ENCODE results near the gene SEPTIN3.
"Not testable (repeated sequence)": the region's sequence is repeated elsewhere in the genome, so short reads cannot be mapped to it uniquely, and the experiment has no call there.

Gene SEPTIN3

DNA sequence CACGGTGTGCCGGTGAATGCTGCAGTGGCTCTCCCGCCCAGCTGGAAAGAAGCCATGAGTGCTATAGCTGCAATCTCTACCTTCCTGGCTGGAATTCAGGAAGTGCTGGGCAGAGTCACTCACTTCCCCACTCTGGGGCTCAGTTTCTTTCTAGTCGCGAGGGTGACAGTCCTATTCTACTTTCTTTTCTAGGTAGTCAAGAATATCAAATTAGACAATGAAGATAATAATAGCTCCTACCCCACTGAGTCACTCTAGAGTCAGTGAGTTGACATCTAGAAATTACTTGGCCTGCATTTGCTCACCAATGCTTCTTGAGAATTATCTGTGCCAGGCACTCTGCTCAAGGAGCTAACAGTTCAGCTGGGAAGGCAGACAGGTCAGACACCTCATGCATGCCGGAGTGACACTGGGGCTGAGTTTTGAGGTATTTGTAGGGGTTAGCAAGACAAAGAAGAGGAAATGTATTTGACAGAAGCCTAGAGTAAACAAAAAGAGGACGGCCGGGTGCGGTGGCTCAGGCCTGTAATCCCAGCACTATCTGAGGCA is 25.5 kb upstream of the SEPTIN3 start:
- no peak for DNase-seq

GRCh38 chr22:41946629-41947423 is 22.4 kb upstream of the SEPTIN3 start, which contains the start of gene CENPM:
Gene CENPM, minus strand, starts transcription at chr22:41947152. Its CDS starts 76 bp downstream, at chr22:41947076.
- peak; percentile 99 for DNase-seq

DNA sequence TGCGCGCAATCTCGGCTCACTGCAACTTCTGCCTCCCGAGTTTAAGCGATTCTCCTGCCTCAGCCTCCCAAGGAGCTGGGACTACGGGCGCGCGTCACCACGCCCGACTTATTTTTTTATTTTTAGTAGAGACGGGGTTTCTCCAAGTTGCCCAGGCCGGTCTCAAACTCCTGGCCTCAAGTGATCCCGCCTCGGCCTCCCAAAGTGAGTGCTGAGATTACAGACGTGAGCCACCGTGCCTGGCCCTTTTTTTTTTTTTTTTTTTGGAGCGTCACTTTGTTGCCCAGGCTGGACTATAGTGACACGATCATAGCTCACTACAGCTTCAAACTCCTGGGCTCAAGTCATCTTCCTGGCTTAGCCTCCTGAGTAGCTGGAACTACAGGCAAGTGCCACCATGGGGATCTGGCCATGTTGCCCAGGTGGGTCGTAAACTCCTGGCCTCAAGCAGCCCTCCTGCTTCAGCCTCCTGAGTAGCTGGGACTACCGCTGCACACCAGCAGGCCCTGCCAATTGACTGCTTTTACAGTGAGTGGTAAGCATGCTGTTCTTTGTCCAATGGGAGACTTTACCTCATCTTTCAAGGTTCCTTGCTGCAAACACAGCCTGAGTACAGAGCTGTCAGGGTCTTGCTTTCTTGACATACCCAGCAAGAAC is 21.7 kb upstream of the SEPTIN3 start:
- no peak for DNase-seq

GRCh38 chr22:41948142-41948541 is 21.1 kb upstream of the SEPTIN3 start:
- no peak for DNase-seq

DNA sequence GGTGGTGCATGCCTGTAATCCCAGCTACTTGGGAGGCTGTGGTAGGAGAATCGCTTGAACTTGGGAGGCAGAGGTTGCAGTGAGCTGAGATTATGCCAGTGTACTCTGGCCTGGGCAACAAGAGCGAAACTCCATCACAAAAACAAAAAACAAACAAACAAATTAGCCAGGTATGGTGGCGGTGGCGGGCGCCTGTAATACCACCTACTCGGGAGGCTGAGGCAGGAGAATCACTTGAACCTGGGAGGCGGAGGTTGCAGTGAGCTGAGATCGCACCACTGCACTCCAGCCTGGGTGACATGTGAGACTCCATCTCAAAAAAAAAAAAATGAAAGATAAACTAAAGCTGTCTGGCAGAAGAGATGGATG is 20.3 kb upstream of the SEPTIN3 start:
- DNase-seq = not testable (repeated sequence)

GRCh38 chr22:41949297-41949965 is 19.8 kb upstream of the SEPTIN3 start:
- no peak for DNase-seq

DNA sequence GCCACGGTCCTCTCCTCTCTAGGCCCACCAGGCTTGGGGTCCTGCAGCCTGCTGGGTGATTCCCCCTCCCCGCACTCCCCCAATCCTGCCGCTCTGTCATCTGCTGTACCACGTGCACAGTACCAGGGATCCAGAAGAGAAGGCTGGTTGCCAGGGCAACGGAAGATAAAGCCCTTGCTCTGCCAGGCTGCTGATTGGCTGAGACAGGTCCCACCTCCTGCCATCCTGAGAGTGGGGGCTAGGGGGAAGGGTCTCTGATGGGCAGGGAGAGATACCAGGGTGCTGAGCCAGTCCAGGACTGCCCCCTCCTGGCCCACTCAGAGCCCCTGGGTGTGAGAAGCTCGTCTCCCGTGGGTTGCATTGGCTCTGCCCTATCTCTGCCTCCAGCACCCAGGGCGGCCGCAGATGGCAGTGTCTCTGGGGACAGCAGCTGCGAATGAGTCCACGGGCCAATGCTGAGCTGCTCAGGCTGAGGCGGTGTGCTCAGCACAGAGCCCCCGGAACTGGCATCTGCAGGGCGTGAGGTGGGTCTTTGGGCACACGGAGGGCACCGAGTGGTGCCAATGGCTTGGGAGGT is 17.3 kb upstream of the SEPTIN3 start, which contains the start of gene SMIM45:
Gene SMIM45, plus strand, starts transcription at position 253 of the 577 bp plus-strand sequence.
- no peak for DNase-seq

GRCh38 chr22:41952713-41953112 is 16.5 kb upstream of the SEPTIN3 start:
- DNase-seq = no peak

DNA sequence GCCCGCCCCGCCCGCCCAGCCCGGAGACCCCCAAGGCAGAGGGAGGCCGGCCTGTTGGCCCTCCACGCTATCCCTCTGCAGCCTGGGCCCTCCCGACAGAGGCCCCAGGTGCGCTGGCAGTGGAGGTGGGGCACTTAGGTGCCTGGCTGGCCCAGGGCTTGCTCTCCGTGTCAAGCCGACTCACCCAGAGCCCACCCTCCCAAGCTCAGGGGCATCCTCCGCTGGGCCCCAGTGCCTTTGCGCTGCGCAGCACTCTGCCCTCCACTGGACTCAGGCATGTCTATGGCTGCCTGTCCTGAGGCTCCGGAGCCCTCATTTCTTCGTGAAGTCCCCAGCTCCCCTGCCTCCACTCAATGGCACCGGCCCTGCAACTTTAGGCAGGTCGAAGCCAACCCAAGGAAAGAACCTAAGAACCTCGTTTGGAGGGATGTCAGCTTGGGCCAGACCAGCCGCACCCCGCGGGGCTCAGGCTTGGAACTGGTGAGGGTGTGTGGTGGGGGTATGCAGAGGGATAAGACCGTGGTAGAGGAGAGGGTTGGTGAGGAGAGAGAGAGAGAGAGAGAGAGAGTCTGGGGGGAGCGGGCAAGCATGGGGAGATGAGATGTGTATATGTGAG is 11.2 kb upstream of the SEPTIN3 start:
- no peak for DNase-seq

DNA sequence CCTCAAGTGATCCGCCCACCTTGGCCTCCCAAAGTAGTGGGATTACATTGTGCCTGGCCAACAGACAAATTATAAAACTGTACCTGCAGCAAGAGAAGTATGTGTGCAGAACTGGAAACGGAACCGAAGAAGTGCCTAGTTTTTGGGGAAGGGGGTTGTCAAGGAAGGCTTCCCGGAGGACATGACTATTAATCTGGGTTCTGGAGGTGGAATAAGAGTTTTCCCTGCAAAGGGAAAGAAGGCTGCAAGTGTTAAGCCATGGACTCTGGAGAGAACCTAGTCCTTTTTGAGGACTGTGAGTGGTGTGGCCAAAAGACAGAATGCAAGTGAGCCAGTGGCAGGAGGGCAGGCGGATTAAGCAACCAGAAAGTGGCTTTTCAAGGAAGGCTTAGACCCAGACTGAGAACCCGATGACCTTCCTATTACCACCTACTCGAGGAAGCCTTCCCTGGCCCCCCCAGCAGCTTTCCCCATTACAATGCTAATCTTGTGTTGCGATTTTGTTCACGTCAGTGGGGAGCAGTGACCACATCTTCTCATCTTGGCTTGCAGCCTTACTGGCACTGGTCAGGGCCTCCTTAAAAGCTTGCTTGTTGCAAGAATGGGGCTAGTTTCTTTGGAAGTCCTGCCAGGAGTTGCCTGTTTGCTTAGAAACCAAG is 5.7 kb upstream of the SEPTIN3 start:
- DNase-seq = no peak

- no peak for DNase-seq
Measured at GRCh38 chr22:41964112-41964491, 5.1 kb upstream of the SEPTIN3 start.

- no peak for DNase-seq
Measured at GRCh38 chr22:41966225-41966606, 3.0 kb upstream of the SEPTIN3 start.

- DNase-seq = peak; percentile 90
Measured at GRCh38 chr22:41966607-41967240, 2.5 kb upstream of the SEPTIN3 start.

DNA sequence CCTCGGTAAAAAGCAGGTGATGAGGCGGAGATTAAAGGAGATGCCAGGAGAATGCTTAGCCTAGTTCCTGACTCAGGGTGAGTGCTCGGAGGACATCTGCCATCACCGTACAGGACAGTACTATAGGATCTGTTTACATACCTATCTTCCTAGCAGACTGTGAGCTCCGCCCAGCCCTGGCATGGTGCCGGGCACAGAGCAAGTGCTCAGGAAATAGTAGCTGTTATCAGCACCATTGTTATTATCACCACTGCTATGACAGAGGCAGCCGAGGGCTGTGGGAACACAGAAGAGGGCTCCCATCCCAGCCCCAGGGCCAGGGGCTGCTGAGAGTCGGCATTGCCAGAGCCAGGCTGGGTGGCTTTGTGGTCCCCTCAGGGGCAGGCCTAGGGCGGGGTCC is 642 bp upstream of the SEPTIN3 start:
- peak; percentile 88 for DNase-seq

GRCh38 chr22:41970601-41971000 is 1.4 kb downstream of the SEPTIN3 start:
- peak; percentile 70 for DNase-seq

GRCh38 chr22:41971431-41971830 is 2.2 kb downstream of the SEPTIN3 start:
- DNase-seq = no peak

DNA sequence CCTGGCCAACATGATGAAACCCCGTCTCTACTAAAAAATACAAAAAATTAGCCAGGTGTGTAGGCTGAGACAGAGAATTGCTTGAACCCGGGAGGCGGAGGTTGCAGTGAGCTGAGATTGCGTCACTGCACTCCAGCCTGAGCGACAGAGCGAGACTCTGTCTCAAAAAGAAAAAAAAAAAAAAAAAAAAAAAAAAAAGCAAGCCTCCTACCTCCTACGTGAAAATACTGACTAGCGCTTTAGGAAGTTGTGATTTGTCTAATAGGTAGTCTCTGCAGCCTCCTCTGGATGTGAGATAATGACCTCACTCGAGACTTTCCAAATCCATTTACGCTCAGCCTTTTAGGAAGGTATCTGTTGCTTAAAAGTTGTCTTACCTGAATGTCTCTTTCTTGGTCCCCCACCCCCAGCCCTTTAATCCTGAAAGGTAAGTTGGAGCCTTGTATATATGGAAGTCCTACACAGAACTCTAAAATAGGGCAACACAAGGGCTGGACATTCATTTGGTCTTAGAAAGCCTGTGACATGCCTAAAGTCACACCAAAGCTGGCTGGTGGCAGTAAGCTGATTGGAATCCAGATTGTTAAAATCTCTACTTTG is 5.5 kb downstream of the SEPTIN3 start:
- no peak for DNase-seq

DNA sequence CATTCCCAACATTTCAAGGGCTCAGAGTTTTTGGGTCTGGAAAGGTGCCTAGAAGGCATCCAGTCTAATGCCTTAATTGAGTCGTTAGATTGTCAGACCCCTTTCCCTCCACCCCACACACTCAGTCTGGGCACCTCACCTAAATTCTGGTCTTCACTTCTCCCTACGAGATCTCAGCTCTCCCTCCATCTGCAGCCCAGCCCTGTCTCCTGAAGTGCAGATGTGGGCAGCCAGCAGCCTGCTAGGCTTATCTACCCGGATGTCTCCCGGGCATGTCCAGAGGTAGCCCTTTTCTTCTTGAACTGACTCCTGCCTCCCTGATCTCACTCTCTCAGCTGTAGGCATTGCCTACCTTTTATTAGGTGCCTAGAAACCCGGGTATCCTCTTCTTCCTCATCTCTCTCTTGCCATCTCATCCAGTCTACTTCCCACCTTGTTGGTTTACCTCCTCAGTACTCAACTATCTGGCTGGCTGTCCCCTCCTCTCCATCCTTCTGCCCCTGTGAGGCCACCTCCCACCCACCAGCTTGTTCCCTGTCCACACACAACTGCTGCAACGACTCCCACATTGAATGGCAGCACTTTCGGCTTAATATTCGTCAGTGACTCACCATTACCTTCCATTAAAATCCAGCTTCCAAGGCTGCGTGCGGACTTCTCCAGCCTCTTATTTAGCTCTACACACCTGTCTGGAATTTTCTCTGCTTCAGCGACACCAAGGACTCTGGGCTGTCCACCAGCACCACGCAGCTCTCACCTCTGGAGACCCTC is 6.2 kb downstream of the SEPTIN3 start:
- no peak for DNase-seq

DNA sequence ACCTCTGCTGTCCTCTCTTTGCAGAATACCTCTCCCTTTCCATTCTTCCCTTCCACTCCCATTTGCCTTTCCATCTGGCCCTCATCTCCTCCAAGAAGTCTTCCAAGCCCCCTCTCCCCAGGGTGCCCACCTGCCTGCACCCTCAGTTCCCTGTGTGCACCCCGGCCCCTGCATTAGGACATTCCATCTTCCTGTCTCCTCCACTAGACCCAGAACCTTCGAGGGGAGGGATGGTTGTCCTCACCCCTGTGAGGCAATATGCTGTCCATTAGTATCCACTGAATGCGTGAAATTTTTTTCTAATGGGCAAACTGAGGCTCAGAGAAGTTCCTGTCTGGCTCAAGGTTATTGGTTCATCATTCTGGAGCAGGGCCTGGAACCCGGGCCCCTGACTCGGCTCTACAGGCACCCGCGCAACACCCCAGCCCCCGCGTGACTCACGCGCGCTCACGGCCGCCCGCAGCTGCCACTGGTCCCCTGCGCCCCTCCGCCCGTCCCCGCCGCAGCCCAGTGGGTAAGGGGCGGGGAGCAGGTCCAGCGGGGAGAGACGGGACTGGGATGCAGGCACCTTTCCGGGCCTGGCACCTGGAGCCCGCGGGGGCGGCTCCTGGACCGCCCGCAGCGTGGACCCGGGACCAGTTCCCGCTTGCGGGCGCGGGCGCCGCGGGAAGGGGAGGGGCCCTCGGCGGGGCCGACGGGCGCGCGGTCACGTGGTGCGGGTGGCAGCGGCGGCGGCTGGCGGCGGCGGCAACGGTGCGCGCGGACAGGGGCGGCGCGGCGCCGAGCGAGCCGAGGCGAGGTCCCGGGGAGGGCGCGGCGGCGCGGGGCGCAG is 7.0 kb downstream of the SEPTIN3 start:
- DNase-seq = peak; percentile 42

All from hematopoietic multipotent progenitor cell treated with erythropoietin and hydrocortisone succinate and interleukin-3 and kit ligand, for 4 days (in vitro differentiated cells).